CD4-positive, alpha-beta T cell treated with Interleukin-6 at 100 ng/mL for 8 hours (primary cell): Measurements from ENCODE around the gene TNFRSF19.

ENCODE experiments used
- DNase-seq: peaks from one replicate; pipeline ENCODE4 v3.0.0-alpha.2; 2020; ENCODE audit warnings: mixed read lengths, low spot score

TNFRSF19 gene

GRCh38 chr13:23628765-23629565, 58.8 kb downstream of the TNFRSF19 start:
- DNase-seq, result no peak

GRCh38 chr13:23629566-23630272, 59.5 kb downstream of the TNFRSF19 start:
- DNase-seq, result no peak

- DNase-seq, result no peak
These were observed 60.3 kb downstream of the TNFRSF19 start for GRCh38 chr13:23630349-23631093.

- no peak for DNase-seq
These were observed 61.3 kb downstream of the TNFRSF19 start for GRCh38 chr13:23631311-23632047.

- DNase-seq, result no peak
These were observed 61.9 kb downstream of the TNFRSF19 start for GRCh38 chr13:23632048-23632582.

- DNase-seq, result no peak
These were observed 62.5 kb downstream of the TNFRSF19 start for GRCh38 chr13:23632741-23633140.

- DNase-seq, result no peak
These were observed 64.7 kb downstream of the TNFRSF19 start for GRCh38 chr13:23634897-23635296.

- DNase-seq, result no peak
These were observed 66.1 kb downstream of the TNFRSF19 start for GRCh38 chr13:23636360-23636759.

GRCh38 chr13:23637829-23638228, 67.6 kb downstream of the TNFRSF19 start:
- DNase-seq, result no peak

GRCh38 chr13:23639674-23640073, 69.5 kb downstream of the TNFRSF19 start:
- DNase-seq, result no peak

- DNase-seq, result no peak
These were observed 71.9 kb downstream of the TNFRSF19 start for GRCh38 chr13:23642110-23642509.

GRCh38 chr13:23643338-23644125, 73.3 kb downstream of the TNFRSF19 start:
- DNase-seq, result no peak

GRCh38 chr13:23644126-23644419, 73.9 kb downstream of the TNFRSF19 start:
- no peak for DNase-seq

- no peak for DNase-seq
These were observed 74.4 kb downstream of the TNFRSF19 start for GRCh38 chr13:23644527-23645138.

- no peak for DNase-seq
These were observed 75.6 kb downstream of the TNFRSF19 start for GRCh38 chr13:23645851-23646250.

GRCh38 chr13:23651439-23651838, 81.2 kb downstream of the TNFRSF19 start:
- DNase-seq, result no peak

- no peak for DNase-seq
These were observed 81.7 kb downstream of the TNFRSF19 start for GRCh38 chr13:23651887-23652286.

- DNase-seq, result no peak
These were observed 82.9 kb downstream of the TNFRSF19 start for GRCh38 chr13:23652909-23653726.
